ENCODE measurements around the gene PSKH1.
"Not testable (repeated sequence)": the region's sequence is repeated elsewhere in the genome, so short reads cannot be mapped to it uniquely, and the experiment has no call there.

Gene PSKH1

DNA sequence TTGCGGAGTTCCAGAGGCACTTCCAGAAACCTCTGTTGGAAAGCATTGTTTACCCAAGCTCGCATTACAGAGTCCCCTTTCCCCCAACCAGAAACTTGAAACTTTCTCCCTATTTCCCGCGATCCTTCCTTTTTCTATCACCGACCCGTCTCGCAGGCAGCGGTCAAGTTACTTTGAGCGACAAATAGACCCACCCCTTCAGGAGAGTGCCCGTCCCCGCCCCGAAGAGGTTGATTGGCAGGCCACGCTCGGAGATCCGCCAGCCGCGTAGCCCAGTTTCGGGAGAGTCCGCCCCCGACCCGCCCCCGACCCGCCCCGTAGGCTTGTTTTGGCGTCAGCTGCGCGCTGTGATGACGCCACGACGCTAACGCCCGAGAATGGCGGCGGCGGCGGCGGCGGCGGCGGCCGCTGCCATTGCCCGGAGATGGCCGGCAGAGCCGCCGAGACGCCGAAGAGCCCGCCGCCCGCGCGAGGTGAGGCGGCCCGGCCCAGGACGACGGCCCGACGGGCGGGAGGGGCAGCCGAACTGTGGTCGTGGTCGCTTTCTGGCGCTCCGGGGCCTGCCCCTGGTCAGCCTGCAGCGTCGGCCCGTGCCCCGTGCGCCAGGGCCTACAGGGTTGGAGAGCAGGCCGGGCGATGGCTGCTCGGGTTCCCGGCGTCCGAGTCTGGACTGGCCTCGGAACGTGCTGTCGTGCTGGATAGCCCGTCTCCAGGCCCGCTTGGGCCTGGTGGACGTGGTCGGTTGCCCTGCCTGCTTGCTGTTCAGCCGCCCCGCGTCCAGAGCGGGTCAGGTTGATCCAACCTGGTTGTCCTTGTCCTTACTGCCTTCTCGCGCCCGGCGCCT is at the start of gene PSKH1:
Gene PSKH1 (plus strand): TSS at position 356 of the 844 bp plus-strand sequence. CDS start 15,496 bp downstream, outside the sequence.
- DNase-seq, result peak; percentile 81 to 92

DNA sequence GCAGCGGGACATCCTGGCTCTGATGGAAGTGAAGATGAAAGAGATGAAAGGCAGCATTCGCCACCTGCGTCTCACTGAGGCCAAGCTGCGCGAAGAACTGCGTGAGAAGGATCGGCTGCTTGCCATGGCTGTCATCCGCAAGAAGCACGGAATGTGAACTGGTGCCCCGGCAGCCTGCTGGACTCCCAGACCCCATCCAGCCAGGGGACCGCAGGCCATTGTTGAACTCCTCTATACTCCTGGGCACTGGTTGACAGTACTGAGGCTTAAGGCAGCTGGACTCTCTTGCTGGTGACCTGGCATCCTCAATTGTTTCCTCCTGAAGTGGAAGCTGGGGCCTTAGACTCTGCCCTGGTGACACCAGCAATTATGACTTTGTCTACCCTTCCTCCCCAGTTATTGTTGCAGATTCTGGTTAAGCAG is 49.7 kb upstream of the PSKH1 start:
- DNase-seq, result no peak

DNA sequence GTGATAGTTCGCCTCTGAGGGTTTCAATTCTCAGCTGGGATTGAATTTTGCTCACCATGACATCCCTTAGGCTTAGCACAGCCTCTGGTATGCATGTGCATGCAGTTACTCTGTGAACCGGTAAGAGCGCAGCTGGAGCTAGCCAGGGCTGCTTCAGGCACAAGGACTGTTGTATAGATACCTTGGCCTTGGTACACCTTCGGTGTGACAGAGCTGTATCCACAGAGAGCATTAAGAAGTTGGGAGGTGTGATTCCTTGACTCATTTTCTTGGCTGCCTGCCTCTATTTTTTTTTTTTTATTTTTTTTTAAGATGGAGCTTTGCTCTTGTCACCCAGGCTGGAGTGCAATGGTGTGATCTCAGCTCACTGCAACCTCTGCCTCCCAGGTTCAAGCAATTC is 48.6 kb upstream of the PSKH1 start:
- no peak for DNase-seq

DNA sequence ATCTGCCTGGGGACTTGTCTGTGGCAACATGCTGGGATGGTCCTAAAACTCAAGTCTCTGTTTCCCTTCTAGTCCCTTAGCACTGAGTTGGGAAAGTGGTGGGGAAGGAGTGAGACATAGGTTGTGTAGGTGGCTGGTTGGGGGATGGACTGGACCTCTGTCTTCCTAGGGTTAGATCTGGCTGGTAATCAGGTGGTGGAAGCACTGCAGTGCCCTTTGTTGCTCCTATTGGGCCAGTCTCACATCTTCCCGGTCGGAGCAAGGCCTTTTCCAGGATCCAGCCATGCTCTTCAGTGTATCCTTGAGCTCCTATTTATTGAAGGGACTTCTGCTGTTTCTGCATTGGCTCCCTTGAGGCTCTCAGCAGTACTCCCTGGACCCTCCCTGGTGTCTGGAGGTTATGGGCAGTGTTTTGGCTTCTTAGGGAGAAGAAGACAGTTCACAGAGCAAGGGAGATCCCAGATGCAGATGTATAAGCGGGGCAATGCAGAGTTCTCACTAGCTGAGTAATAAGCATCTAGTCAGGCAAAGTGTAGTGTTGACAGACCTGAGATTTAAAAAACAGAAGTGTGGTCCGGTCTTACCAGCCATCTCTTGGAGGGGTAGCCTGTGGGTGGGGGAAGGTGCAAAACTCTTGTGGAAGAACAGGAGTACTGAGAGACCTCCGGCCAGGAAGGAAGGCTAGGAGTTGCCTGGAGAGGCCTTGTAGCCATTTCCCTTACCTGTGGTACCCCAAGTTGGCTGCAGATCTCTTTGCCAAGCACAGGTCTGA is 47.6 kb upstream of the PSKH1 start:
- DNase-seq, result peak in 1 of 2 experiments; percentile 1

DNA sequence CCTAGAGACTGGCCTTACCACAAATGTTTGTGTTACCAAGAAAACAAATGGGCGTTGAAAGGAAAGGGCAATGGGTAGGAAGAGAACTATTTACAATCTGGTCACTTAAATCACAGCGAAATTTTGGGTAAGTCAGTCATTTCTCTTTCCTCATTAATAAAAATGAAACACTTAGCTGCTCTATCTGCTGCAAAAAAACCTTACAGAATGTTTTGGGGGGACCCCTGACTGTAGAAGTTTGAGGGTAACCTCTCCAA is 47.1 kb upstream of the PSKH1 start:
- DNase-seq, result no peak

DNA sequence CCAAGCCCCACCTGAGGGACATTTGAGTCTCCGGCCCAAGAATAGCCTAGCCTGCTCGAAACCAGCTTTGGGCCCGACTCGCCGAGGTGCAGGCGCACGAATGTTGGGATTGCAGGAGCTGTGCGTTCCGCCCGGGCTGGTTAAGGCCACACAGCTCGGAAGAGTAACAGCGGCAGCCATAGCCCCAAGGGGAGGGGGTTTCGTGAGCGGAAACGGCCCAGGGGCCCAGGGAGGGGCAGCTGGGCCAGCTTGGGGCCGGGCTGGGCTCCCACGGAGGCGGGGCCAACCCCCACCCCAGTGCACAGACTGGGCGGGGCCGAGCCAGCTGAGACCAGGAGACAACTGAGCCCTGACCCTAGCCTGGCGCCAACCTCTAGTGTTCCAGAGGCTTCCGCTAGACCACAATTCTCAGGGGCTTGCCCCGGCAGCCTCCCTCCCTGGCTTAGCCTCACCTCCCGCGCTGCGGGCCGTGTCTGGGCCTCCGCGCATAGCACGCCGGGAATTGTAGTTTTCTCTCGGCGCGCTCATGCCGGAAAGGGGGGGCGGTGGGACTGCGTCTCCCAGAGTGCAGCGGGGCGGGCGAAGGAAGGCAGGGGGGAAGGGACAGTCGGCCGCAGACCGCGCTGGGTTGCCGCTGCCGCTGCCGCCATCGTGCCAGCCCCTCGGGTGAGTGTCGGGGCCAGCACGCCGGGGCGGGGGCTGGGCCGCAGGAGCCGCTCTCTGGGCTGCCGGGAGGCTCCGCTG is 46.6 kb upstream of the PSKH1 start, which contains the start of gene NUTF2:
Gene NUTF2 (plus strand): TSS at position 614 of the 744 bp plus-strand sequence. CDS start 18,198 bp downstream, outside the sequence.
- DNase-seq, result peak; percentile 84 to 94

DNA sequence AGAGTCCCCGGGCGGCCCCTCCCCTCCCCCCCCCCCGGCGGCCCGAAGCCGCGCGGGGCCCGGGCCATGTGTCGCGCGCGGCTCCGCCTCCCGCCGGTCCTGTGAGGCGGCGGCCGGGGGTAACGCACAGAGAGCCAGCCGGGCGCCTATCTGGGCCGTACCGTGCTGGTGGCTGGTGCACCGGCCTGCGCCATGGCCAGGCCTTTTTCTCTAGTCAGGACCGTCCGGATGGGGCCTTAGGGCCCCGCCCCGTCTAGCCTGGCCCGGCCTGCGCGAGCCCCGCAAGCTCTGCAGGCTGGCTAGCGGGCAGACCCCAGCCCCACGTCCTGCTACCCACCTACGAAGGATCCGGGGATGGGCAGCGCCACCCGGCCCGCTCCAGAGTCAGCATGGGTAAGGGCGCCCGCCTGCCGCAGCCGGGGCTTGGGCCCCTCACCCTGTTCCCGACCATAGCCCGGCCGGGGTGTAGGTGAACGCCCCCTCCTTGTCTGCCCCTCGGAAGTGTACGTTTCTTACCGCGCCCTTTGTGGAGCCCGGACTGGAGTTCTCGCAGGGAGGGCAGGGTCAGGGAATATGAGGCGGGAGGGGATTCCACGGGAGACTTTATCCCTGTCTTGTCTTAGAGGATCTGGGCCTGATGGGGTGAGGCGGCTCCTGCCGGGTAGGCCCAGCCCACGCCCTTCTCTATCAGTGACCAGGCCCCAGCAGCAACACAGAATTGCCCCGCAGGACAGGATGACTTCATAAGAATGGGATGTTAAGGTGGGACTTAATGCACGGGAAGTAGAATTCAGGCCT is 45.8 kb upstream of the PSKH1 start, which contains the start of gene CENPT:
Gene CENPT (minus strand): TSS at position 630 of the 798 bp plus-strand sequence. CDS start 13,834 bp downstream, outside the sequence.
- DNase-seq, result no peak

DNA sequence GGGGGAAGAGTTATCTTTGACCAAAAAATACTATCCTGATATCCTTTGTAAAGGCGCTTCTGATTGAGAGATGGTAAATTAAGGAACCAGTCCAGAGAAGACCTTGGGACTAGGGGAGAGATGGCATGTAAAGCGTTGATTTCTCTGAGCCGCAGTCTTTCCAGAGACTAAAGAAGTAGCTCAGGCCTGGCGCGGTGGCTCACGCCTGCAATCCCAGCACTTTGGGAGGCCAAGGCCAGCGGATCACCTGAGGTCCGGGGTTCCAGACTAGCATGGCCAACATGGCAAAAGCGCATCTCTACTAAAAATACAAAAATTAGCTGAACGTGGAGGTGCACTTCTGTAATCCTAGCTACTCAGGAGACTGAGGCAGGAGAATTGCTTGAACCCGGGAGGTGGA is 44.9 kb upstream of the PSKH1 start:
- no peak for DNase-seq

DNA sequence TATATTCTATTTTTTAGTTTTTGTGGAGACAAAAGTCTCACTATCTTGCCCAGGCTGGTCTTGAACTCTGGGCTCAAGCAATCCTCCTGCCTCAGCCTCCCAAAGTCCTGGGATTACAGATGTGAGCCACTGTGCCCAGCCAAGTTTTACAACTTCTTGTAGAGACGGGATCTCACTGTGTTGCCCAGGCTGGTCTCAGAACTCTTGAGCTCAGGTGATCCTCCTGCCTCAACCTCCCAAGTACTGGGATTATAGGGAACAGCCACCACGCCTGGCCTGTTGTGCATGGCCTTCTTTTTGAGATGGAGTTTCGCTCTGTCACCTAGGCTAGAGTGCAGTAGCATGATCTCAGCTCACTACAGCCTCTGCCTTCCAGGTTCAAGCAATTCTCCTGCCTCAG is 39.4 kb upstream of the PSKH1 start:
- no peak for DNase-seq

DNA sequence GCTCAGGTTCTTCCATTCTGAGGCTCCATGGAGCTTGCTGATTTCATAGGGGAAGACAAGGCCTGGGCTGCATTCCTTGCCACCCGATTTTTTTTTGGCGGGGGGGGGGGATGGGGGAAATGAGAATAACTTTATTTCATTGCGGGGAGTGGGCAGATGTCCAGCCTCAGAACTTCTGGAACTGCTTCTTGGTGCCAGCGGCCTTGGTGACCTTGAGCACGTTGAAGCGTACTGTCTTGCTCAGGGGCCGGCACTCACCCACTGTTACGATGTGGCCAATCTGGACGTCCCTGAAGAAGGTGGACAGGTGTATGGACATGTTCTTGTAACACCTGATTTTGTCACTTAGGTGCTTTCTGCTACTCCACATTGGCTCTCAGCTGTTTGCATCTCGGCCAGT is 37.3 kb upstream of the PSKH1 start:
- DNase-seq, result no peak

DNA sequence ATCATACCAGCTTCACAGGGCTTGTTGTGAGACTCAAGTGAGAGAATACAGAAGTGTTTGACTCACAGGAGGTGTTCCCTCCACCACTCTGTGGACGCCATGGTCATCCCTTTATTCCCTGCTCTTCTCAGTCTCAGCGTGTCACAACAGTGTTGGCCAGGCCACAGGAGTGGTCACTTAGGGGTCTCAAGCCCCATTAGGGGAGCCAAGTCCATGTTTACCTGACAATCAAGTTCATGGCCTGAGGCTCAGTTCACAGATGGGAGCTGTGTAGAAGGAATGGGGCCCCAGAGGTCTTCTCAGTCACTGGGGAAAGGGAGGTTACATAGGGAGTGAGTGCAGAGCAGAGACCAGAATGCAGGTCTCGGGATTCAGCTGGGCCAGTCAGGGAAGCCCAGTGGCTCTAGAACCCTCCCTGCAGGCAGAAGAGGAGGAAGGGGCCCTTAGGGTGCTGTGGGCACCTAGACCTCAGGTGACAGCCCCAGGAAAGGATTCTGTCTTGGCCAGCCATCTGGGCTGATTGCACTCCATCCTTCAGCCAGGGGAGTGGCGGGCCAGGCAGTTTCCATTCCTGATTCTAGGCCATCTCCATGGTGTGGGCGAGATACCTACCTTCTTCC is 36.0 kb upstream of the PSKH1 start:
- DNase-seq, result no peak

DNA sequence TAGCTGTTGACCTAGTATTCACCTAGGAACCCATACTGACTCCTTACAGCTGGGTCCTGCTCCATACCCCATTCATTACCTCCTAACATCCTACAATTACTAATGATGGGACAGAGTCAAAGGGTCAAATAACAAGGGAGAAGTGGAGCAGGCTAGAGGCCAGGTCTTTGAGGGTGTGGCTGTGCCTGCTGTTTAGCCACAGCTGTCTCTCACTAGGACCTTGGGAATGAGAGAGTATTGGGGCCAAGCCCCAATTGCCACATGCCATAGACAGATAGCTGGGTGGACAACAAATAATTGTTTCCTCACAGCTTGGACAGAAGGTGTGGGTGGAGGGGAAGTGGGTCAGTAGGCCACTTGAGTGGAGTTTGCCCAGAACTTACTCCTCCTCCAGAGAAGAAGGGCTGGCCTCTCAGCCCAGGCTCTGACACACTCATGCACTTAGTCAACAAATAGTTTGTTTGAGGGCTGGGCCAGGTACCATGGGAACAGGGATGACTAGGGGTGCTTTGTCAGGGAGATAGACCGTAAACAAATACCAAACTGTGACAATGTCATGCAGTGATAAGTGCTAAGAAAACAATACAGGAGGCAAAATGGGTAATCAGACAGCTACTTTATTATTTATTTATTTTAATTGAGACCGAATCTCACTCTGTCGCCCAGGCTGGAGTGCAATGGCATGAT is 35.4 kb upstream of the PSKH1 start:
- no peak for DNase-seq

DNA sequence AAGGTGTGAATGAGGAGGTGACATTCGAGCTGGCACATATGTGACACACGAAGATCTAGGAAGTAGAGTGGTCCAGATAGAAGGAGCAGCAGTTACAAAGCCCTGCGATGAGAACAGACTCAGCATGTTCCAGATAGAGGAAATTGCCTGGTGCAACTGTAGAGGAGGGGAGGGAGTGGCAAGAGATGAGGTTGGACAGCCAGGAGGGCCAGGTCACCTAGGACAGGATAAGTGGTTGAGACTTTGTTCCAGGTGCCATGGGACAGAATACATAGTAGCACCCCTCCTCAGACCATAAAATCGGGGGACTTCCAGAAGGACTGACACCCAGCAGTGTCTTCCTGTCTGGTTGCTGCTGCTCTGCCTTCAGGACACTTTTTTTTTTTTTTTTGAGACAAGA is 34.6 kb upstream of the PSKH1 start:
- DNase-seq, result no peak

DNA sequence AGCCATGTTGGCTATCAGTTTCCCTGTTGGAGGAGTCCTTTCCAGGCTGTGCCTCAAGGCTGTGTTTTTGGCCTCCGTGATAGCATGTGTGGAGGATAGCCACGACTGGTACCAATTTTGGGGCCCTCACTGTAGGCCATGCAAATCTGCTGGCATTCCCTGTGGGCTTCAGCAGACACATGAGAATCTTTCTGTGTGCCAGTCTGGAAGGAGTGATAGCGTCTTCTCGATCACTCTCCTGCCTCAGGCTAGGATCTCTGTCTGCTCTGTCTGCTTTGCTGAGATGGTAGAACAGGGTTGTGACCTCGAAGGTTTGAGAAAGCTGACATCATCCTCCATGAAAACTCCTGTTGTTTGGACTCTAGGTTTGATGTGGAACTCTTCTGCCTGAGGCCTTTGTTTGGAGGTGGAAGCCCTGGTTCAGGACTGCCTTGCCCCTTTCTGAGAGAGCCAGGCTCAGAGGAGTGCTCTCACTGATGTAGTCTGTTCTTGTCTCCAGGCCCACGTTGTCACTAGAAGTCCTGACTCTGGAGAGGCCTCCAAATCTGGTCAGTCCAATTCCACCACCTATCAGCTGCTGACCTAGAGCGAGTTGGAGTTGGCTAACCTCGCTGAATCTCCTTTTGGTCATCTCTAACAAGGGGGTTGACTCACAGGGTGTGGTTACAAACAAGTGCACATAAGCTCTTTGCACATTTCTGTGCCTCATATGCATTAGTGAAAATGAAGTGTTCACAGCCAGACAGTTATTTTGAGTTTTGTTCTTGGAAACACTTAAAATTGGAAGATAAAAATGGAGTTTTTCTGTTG is 32.3 kb upstream of the PSKH1 start:
- no peak for DNase-seq

DNA sequence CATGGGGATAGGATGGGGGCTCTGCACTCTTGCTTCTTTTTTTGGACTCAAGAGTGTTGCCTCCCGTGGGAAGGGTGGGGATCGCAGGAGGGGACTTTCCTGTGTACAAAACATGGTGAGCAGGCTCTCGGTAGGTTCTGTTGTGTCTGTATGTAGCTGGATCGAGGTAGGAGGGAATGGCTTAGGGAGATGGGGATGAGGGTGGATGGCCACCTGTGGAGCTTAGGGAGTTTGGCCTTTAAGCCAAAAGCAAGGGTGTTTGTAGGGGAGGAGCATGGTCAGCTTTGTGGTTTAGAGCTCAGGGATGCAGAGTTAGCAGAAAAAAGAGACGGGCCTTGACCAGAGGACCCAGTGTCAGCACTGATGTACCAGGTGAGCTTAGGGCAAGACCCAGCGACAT is 31.2 kb upstream of the PSKH1 start:
- no peak for DNase-seq

DNA sequence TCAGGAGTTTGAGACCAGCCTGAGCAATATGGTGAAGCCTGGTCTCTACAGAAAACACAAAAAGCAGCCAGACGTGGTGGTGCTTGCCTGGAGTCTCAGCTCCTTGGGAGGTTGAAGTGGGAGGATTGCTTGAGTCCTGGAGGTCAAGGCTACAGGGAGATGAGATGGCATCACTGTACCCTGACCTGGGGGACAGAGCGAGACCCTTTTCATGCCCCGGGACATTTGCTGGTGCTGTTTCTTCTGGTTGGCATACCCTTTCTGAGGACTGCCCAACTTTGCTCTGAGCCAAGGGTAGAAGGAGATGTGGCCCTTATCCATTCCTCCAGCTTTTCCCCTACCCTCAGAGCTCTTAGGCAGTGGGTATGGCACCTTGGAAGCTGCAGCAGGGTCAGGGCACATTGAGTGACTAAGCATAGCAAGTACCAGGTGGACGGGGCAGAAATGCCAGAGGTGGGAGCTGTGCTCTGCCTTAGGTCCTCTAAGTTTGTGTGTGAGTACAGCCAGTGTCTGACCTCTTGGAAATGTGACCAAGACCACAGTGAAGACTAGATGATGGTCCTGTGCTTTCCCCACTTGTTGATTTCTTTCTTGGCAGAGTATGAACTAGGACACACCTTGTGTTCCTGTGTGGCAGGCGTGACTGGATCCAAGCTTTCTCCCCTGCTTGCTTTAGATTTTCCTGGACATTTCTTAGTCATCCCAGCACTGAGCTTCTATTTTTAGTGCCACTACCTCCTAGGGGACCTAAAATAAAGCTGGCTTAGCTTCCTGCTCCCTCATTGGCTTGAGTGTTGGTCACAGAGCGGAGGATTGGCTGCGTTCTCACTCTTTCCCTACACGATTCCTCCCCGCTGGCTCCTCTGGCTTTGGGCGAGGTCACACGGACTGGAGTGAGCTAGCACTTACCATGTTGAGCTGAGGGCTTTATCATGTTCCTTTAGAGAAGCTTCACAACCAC is 30.2 kb upstream of the PSKH1 start:
- no peak for DNase-seq

DNA sequence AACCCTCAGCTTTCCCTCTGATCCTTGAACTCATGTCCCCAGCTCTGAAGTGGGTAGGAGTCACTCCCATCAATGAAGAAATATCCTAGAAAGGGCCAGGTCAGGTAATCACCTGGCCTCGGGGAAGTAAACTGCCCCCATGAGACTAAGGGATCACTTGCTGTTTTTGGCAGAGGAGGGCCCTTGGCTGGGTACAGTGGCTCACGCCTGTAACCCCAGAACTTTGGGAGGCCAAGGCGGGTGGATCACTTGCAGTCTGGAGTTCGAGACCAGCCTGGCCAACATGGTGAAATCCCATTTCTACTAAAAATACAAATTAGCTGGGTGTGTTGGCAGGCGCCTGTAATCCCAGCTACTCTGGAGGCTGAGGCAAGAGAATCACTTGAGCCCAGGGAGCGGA is 29.0 kb upstream of the PSKH1 start:
- not testable (repeated sequence) for DNase-seq

DNA sequence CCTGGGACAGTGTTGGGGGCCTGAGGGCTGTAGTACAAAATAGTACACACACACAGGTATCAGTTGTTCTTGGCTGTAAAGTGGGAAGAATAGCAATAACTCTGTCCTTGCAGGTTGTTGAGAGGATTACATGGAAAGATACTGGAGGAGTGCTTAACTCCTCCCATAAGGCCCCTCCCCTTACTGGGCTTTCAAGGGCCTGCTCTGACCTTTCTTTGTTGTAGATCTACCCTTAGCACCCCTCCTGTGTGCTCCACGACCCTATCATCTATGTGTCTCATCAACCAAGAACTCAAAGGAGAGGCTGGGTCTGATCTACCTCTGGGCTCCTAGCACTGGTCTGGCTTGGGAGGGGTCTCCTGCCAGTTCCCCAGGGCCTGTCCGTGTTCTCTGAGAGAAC is 28.5 kb upstream of the PSKH1 start:
- DNase-seq, result no peak

DNA sequence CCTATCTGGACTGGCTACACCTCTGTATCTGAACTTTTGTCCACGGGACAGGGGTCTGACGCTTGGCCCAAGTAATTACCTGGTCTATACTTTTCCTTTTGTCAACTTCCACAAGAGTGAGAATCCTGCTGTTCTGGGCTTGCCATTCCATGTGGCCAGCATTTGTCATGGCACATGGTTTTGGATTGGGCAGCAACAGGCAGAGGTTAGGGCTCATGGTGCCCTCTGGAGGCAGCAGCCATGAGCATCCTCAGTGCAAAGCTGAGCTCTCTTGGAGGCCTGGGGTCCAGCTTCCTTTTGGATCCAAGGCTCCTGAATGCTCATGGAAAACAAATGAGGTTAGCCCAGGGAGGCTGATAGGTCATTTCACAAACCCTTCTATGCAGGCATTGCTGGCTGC is 27.7 kb upstream of the PSKH1 start:
- DNase-seq, result peak in 1 of 2 experiments; percentile 0

All from NCI-H446 (cell line).